Subcutaneous abdominal adipose tissue (tissue), 5 donors: ENCODE data around the gene MSS51.

Experiments used
- H3K27ac ChIP-seq: one replicate; pipeline ENCODE4 v1.7.0; 2013; ENCODE audit warnings: low read depth, mild to moderate bottlenecking, inconsistent platforms, low read length, moderate library complexity
- H3K27me3 ChIP-seq, 5 donors: one replicate each; pipeline ENCODE4 v1.7.0; 2013; ENCODE audit warnings: low read length in 5 of 5, inconsistent platforms in 1 of 5; ENCODE audit not compliant: control insufficient read depth in 5 of 5, insufficient read depth in 4 of 5
- H3K36me3 ChIP-seq, 5 donors: one replicate each; pipeline ENCODE4 v1.7.0; 2013; ENCODE audit warnings: low read length in 5 of 5; ENCODE audit not compliant: control insufficient read depth in 5 of 5, insufficient read depth in 5 of 5
- H3K4me1 ChIP-seq, 5 donors: one replicate each; pipeline ENCODE4 v1.7.0; 2013; ENCODE audit warnings: low read length in 5 of 5, mild to moderate bottlenecking in 3 of 5, moderate library complexity in 1 of 5; ENCODE audit not compliant: control insufficient read depth in 5 of 5, insufficient read depth in 5 of 5
- H3K4me3 ChIP-seq, 5 donors: one replicate each; pipeline ENCODE4 v1.7.0; 2013; ENCODE audit warnings: low read length in 5 of 5, low read depth in 1 of 5
- H3K9ac ChIP-seq, 5 donors: one replicate each; pipeline ENCODE4 v1.7.0; 2013; ENCODE audit warnings: low read length in 5 of 5, mild to moderate bottlenecking in 4 of 5, moderate library complexity in 3 of 5
- H3K9me3 ChIP-seq, 5 donors: one replicate each; pipeline ENCODE4 v1.7.0; 2013; ENCODE audit warnings: low read length in 5 of 5; ENCODE audit not compliant: control insufficient read depth in 5 of 5
- donor health status: healthy.
- donor health status: healthy.
- donor health status: healthy.
- donor health status: healthy.
- donor health status: healthy.

The MSS51 gene

DNA sequence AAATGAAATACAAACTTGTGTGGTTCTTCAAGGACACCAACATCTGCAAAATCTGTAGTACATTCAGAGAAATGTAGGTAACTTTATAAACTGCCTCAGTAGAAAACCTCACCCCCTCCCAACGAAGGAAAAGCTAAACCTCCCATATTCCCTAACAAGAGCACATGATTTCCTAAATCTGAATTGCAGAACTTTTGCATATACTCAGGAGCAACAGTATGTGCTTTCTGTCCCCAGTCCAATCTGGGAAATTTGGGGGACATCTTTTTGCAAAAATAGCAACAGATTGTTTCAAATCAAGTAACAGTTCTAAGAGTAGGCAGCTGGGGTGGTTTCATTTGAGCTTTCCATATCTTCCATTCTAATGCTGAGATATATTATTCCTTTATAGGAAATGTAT, 15.8 kb upstream of the MSS51 start:
- no peaks in the 10 kb centered on the region for H3K9me3 ChIP-seq
- H3K4me3 ChIP-seq, result no peak overlapping the region
- no peak overlapping the region for H3K9ac ChIP-seq
- no peak overlapping the region for H3K27ac ChIP-seq
- H3K4me1 ChIP-seq, result no peaks in the 10 kb centered on the region
- peaks cover 26 to 40% (median 35%) of the 10 kb centered on the region in 5 donors for H3K36me3 ChIP-seq
- H3K27me3 ChIP-seq, result no peaks in the 10 kb centered on the region

DNA sequence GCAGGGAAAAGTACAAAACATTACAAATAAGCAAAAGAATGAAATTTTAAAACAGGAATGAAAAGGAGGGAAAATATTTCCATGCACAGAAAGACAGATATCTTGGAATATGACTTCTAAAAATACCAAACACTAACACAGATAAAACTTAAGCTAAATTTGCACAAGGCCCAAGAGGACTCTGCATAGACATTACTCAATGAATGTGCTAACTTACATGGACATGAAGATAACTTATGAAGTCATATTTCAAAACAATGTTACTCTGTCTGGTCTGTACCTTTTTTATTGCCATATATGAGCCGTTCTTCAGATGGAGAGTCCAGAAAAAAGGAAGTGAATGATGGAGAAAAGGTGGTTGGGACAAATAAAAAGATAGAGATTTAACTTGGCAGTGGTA, 15.0 kb upstream of the MSS51 start:
- H3K4me3 ChIP-seq, result no peak overlapping the region
- H3K27ac ChIP-seq, result no peak overlapping the region
- no peak overlapping the region for H3K9ac ChIP-seq
- no peaks in the 10 kb centered on the region for H3K9me3 ChIP-seq
- H3K27me3 ChIP-seq, result no peaks in the 10 kb centered on the region
- H3K36me3 ChIP-seq, result peaks cover 24 to 42% (median 33%) of the 10 kb centered on the region in 5 donors
- no peaks in the 10 kb centered on the region for H3K4me1 ChIP-seq

DNA sequence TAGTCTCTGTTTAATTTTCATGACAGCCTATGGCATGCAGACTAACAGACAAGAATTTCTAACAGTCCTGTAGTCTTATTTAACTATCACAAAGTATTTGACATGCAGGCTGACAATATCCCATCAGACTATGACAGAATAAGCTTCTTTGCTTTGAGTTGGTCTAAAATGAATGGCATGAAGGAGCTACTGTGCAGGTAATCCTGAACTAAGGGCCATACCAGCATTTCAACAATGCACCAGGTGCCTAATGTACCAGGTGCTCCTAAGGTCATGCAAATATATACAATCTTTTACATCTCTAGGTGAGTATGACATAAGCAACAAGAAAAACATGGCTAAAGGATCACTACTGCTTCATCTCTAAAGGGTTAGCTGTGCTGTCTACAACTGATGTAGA, 13.6 kb upstream of the MSS51 start:
- Histone ChIP-seq H3K9me3 (no peaks in the 10 kb centered on the region), H3K36me3 (peaks cover 23 to 37% (median 27%) of the 10 kb centered on the region in 5 donors), H3K27me3 (no peaks in the 10 kb centered on the region), H3K9ac (no peak overlapping the region), H3K4me1 (no peaks in the 10 kb centered on the region), H3K4me3 (no peak overlapping the region), H3K27ac (no peak overlapping the region)

DNA sequence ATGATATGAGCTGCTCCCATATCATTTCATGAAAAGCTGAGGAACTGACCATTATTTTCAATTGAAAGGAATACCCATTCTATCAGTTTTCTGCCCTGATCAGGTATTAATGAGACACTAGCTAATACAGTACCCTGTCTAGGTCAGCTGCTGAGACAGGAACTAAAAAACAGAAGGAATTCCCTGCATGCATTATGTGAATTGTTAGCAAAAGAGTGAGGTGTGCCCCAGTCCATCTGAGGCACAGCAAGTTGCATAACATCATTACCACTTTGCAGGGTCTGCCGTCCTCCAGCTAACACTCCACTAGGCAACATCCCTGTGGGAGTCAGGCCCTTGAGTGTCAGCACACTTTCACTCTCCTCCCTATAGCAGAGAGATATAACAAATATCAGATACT, 11.1 kb upstream of the MSS51 start:
- H3K27ac ChIP-seq, result no peak overlapping the region
- no peaks in the 10 kb centered on the region for H3K27me3 ChIP-seq
- H3K9ac ChIP-seq, result no peak overlapping the region
- peaks cover 30 to 40% (median 33%) of the 10 kb centered on the region in 5 donors for H3K36me3 ChIP-seq
- no peaks in the 10 kb centered on the region for H3K9me3 ChIP-seq
- H3K4me1 ChIP-seq, result no peaks in the 10 kb centered on the region
- no peak overlapping the region for H3K4me3 ChIP-seq

DNA sequence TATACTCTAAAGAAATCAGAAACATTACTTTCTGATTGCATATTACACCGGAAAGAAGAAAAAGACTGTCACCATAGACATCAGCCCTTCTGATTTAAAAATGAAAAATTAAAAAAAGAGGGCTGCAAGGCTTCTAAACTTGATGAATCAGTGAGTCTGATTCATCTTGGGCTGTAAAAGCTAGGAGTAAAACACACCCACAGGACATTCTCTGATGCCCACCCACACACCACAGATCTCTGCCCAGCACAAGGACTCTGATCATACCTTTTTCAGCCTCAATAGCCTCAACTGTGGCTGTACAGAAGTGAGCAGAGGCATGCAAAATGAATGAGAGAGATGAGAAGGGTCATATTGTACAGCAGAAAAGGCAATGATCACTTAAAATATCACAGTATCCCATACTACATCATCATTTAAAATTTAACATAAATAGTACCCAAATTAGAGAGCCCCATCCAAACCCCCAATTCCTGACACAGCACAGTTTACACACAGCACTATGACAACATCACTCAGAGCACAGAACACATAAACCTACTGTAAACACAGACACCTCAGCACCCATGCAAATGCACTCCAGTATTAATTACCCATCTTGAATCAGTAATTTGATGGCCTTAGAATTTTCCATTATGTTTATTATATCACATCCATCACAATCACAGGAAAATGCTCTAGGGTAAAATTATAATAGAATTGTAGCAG, 6.4 kb upstream of the MSS51 start:
- Histone ChIP-seq H3K27me3 (no peaks in the 10 kb centered on the region), H3K27ac (no peak overlapping the region), H3K9ac (peak overlapping the region in 1 of 5 donors; percentile 16), H3K4me1 (no peaks in the 10 kb centered on the region), H3K36me3 (peaks cover 32 to 44% (median 38%) of the 10 kb centered on the region in 5 donors), H3K9me3 (no peaks in the 10 kb centered on the region), H3K4me3 (no peak overlapping the region)

DNA sequence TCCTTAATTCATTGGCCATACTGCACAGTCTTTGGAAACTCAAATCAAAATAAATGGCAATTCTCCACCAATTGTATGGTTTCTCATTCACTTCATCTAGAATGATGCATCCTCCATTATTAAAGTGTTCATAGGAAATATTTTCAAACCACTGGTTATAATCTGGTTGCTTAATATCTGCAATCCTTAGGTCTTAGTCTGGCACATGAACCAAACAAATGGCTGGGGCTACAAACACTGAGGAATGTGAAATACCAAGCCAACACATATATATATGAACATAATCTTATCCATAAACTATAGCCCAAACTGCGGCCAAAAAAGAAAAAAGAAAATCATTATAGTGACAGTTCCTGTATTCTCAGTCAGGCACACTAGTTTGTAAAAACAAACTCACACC, 5.7 kb upstream of the MSS51 start:
- no peaks in the 10 kb centered on the region for H3K4me1 ChIP-seq
- peaks cover 27 to 39% (median 36%) of the 10 kb centered on the region in 5 donors for H3K36me3 ChIP-seq
- no peak overlapping the region for H3K9ac ChIP-seq

DNA sequence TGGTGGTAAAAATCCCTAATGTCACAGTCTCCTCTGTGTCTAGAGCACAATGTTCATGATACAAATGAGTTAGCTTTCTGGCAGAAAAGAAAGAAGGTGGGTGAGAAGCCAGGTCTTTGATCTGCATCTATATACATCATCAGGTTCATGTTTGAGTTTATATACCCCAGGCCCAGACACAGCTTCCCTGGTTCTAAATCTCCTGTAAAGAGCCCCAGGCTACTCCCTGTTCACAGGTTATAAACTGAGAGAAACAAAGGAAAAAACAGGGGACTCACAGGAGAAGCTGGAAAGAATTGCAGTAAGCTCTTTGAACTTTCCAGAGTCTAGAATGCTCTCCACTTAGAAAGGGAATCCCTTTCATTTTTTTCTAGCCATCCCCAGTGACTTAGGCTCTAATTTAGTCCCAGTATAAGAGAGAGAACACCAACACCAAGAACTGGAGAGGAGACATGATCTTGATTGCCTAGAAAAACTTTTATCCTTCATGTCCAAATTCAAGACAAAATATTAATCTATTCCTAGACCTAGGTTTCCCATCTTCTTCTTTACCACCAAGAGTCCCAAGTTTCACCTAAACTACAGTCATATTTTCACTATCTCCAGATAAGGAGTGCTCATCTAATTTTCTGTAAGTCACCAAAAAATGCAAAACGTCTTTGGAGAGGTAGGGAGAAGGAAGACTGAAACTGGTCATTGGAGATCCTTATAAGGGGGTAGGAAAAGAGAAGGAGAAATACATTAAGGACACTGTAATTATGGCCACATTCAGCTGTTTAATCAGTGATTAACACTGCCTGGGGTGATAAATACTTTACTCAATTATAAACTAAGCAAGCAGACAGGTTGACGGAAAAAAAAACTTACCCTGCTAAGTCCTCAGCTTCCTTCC, 469 bp downstream of the MSS51 start:
- Histone ChIP-seq H3K36me3 (peaks cover 17 to 32% (median 24%) of the 10 kb centered on the region in 5 donors), H3K27ac (no peak overlapping the region), H3K9me3 (no peaks in the 10 kb centered on the region), H3K27me3 (no peaks in the 10 kb centered on the region), H3K4me1 (no peaks in the 10 kb centered on the region), H3K4me3 (no peak overlapping the region), H3K9ac (no peak overlapping the region)

More for the DNA sequence above, 5.7 kb upstream of the MSS51 start:
- no peak overlapping the region for H3K27ac ChIP-seq
- H3K27me3 ChIP-seq, result no peaks in the 10 kb centered on the region
- H3K4me3 ChIP-seq, result no peak overlapping the region
- no peaks in the 10 kb centered on the region for H3K9me3 ChIP-seq

DNA sequence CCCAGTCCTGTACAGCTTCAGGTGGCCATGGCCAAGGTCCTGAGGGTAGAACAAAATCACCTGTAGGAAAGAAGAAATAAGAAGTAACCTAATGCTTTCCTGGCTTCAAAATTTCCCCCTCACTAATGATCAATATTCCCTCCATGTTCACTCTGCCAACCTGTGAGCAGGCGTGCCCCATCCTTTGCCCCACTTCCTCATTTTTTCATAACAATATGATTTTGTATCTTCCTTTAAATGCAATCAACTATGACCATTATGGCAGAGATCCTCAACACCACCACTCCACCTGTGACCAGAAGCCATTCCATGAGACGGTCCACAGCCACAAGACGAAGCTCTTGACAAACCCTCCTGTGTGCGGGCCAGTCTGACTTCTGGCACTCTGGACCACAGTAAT, 7.0 kb downstream of the MSS51 start:
- H3K36me3 ChIP-seq, result peaks cover 45 to 62% (median 55%) of the 10 kb centered on the region in 5 donors
- H3K4me3 ChIP-seq, result no peak overlapping the region
- no peaks in the 10 kb centered on the region for H3K4me1 ChIP-seq
- no peak overlapping the region for H3K9ac ChIP-seq
- H3K9me3 ChIP-seq, result no peaks in the 10 kb centered on the region
- no peak overlapping the region for H3K27ac ChIP-seq
- H3K27me3 ChIP-seq, result no peaks in the 10 kb centered on the region

DNA sequence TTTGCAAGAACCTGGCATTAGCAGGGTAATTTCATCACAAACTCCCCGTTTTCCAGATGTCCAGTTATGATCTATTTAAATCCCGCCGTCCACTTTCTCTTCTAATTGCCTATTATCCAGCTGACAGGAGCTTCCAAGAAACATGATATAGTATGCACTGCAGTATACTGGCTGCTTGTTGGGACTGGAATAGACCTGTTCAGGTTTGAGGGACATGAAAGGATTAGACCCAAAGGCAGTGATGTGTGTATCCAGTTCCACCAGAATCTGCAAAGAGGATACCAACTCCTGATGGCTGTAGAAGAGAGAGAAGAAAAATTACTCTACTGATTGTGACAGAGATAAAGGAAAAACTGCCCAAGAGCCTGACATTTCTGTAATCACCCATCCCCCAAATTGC, 8.9 kb downstream of the MSS51 start:
- Histone ChIP-seq H3K27ac (no peak overlapping the region), H3K27me3 (no peaks in the 10 kb centered on the region), H3K36me3 (peaks cover 34 to 62% (median 55%) of the 10 kb centered on the region in 5 donors), H3K4me3 (no peak overlapping the region), H3K4me1 (peaks cover 0 to 1% (median 0%) of the 10 kb centered on the region in 5 donors), H3K9ac (no peak overlapping the region), H3K9me3 (no peaks in the 10 kb centered on the region)

DNA sequence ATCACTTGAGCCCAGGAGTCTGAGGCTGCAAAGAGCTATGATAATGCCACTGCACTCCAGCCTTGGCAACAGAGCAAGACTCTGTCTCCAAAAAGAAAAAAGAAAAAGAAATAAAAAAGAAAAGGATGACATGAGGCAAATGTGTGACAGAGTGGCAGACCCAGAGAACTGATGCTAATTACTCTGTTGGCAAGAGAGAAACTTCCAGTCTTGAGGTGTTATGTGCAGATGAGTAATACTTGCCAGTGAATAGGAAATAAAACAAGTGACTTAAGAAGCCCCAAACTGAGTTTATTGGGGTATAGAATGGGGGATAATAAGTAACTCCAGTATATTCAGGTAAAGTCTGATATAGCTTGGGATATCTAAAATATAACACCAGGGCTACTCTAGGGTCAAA, 10.1 kb downstream of the MSS51 start:
- Histone ChIP-seq H3K27ac (no peak overlapping the region), H3K36me3 (peaks cover 32 to 62% (median 55%) of the 10 kb centered on the region in 5 donors), H3K27me3 (no peaks in the 10 kb centered on the region), H3K9me3 (no peaks in the 10 kb centered on the region), H3K4me1 (peaks cover 0 to 8% (median 6%) of the 10 kb centered on the region in 5 donors), H3K9ac (no peak overlapping the region), H3K4me3 (no peak overlapping the region)
